ENCODE measurements around the gene CCDC90B. TPM values are rescaled to one million over a fixed set of nuclear protein-coding genes. Genes with fewer than 3 reads are reported as not detected.
"Not testable (repeated sequence)": the region's sequence is repeated elsewhere in the genome, so short reads cannot be mapped to it uniquely, and the experiment has no call there.

CCDC90B gene
- total RNA-seq, 1 experiment from 2014 or later: 49.8 TPM

DNA sequence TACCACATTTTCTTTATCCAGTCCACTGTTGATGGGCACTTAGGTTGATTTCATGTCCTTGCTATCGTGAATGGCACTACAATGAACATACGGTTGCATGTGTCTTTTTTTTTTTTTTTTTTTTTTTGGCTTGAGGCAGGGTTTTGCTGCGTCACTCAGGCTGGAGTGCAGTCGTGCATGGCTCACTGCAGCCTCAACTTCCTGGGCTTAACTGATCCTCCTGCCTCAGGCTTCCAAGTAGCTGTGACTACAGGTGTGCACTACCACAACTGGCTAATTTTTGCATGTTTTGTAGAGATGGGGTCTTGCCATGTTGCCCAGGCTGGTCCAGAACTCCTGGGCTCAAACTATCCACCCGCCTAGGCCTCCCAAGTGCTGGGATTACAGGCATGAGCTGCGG is 1.5 kb upstream of the CCDC90B start:
- DNase-seq (ENCODE audit: low spot score): no peak

DNA sequence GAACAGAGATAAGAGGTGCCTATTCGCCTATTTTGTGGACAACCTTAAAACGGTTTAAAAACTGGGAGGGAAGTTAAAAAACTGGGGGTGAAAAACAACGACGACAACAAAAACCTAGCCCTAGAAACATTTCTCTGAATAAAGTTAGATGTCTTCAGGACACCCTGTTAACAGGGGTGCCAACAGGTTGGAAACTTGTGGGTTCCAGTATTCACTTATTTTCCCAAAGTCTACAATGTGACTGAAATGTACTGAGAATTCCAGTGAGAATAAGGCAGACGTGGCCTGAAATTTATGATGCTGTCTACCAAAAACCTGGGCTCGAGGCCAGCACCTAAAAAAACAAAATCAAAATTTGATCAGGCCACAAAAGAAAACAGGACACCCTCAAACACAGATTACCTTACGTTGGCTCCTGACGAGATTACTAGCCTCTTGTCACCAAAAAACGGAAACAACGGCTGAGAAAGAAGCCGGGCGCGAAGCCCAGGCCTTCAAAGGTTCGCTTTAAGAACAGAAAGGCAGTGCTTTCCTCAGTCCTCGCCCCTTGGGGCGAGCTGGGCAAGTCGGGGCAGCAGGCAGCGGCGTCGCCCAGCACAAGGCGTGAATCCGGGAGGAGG is 906 bp downstream of the CCDC90B start:
- DNase-seq (ENCODE audit: low spot score): no peak

DNA sequence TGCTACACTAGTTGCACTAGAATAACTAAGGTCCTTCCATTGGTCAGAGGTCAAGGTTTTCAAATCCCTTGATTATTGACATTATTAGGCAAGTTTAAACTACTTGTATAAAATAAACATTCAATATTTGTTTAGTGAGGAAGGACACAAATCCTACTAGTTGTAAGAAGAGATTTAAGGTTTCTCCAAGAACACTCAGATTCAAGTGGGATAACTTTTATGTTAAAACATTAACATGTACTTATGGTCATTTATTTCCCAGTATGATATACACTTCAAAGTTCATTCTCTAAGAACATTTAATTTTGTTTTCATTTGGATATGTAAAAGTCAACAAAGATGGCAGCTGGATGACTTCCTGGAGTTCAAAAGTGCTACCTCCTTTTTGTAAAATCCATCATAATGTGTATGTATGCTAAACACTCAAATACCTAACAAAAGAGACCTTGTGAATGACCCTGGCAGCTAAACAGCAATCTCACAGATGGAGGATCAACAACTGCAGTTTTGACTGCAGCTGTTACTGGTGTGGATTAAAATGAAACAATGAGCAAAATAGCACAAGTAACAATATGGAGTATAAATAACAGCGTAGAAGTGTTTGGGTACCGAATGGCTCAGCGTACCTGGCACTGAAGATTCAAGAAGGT is 1.5 kb downstream of the CCDC90B start:
- DNase-seq (ENCODE audit: low spot score): no peak

DNA sequence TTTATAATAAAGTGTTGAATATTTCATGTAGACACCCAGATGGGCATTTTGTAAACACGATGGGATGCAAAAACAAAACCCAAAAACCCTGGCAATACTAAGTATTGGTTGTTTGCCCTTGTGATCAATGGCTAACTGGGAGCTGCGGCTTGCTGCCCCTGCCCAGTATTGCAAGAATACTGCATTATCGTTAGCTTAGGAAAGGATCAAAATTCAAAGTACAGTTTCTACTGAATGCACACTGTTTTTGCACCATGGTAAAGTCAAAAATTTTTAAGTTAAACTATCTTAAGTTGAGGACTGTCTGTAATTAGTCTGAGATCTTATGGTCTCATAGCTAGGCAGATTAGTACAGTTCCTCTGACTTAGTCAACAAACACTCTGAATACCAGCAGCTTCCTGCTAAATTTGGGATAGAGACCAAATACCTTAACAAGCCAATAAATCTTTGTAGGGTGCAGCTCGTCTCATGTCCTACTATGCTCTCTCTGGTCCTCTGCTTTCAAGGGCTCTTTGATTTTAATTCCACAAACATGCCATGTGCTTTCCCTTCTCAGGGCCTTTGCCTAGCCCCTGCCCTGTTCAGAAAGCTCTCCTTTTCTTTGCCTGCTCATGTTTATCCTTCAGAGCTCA is 4.0 kb downstream of the CCDC90B start:
- no peak for DNase-seq (ENCODE audit: low spot score)

DNA sequence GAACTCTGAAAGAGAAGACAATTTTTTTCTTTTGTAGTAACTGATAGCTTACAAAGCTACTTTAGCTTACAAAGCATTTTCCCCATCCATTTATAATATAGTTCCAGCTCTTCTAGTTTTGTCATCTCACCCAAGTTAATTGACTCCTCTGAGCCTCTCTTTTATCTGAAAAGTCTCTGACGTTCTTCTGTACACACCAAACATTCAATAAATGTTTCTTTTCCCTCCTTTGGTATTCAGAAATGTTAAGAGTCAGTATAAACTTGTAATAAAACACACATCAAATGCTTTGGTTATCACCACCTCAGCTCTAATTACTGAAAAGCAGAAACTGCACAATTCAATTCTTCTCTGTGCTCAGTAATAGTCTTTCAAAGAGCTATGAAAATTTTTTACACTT is 5.9 kb downstream of the CCDC90B start:
- DNase-seq (ENCODE audit: low spot score): no peak

DNA sequence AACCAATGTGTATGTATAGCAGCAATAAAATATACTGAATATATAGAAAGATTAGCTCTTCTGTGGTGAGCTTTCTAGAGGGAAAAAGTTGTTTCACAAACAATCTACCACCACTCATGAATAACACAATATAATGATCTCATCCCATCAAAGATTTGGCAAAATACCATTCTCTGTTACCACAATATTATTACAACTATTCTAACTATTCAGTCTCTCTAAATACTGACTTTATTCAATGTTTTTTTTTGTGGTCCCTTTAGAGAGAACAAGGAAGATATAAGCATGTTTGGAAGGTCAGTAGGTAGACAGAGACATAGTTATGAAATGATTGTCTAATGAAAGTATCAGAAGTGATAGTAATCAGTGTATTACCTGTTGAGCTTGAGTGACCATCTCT is 7.8 kb downstream of the CCDC90B start:
- no peak for DNase-seq (ENCODE audit: low spot score)

DNA sequence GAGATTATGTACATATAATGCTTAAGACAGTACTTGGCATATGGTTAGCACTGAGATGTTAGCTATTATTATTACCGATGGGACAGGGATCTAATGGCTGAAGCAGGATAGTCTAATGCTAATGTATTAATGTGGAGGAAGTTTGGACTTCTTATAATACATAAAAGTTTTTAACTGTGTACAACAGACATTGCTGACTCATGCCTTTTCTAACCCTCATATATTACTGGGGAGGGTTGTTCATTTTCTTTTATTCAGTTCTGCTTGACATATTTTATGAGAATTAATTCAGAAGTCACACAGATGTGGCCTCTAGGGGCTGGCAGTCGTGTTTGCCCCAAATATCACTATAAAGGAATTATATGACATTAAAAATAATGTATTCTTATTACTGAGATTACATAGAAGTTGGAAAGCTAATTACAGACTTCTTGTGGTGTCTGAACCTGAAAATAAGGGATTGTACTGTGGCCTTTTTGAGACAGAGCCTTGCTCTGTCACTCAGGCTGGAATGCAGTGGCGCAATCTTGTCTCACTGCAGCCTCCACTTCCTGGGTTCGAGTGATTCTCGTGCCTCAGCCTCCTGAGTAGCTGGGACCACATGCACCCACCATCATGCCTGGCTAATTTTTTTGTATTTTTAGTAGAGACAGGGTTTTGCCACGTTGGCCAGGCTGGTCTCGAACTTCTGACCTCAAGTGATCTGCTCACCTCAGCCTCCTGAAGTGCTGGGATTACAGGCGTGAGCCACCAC is 10.1 kb downstream of the CCDC90B start:
- DNase-seq (ENCODE audit: low spot score): no peak

DNA sequence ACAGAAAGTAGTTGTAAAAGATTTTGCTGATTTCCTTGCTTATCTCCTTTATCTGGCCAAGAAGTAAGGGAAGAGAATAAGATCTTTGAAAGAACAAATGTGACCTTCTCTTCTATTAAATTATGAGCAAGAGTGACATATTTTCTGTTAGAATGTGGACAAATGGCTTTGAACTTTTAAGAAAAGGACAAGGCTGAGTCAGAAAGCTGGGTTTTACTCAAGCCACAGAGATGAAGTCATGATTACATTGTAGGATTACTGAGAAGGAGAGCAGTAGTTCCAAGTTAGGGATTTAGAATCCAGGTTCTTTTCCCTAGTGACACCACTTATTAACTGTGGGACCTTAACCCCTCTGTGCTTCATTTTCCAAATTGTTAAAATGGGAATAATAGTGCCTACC is 13.5 kb downstream of the CCDC90B start:
- DNase-seq (ENCODE audit: low spot score): peak; percentile 13

DNA sequence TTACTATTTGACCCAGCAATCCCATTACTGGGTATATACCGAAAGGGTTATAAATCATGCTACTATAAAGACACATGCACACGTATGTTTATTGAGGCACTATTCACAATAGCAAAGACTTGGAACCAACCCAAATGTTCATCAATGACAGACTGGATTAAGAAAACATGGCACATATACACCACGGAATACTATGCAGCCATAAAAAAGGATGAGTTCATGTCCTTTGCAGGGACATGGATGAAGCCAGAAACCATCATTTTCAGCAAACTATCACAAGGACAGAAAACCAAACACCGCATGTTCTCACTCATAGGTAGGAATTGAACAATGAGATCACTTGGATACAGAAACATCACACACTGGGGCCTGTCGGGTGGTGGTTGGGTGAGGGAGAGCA is 14.4 kb downstream of the CCDC90B start:
- not testable (repeated sequence) for DNase-seq (ENCODE audit: low spot score)

DNA sequence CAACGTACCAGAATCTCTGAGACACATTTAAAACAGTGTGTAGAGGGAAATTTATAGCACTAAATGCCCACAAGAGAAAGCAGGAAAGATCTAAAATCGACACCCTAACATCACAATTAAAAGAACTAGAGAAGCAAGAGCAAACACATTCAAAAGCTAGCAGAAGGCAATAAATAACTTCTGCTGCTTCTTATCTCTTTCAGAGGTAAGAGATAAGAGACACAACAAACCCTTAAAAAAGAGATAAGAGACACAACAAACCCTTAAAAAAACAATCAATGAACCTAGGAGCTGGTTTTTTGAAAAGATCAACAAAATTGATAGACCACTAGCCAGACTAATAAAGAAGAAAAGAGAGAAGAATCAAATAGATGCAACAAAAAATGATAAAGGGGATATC is 17.1 kb downstream of the CCDC90B start:
- not testable (repeated sequence) for DNase-seq (ENCODE audit: low spot score)

DNA sequence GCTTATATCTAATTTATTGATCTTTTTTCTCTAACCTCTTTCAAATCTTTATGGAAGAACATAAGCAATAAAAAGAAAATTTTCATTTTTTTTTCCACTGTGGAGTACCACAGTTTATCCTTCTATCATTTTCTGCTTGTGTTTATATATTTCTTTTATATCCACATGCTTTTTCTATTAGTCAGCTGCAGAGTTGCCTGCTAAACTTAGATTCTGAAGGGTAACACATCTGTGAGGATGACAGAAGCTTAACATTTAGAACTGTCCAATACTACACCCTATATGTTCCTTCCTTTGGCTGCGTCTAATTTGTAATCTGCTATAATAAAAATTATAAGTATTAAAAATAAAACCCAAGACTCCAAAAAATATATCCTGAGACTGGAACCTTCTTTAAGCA is 20.8 kb downstream of the CCDC90B start:
- DNase-seq (ENCODE audit: low spot score): no peak

DNA sequence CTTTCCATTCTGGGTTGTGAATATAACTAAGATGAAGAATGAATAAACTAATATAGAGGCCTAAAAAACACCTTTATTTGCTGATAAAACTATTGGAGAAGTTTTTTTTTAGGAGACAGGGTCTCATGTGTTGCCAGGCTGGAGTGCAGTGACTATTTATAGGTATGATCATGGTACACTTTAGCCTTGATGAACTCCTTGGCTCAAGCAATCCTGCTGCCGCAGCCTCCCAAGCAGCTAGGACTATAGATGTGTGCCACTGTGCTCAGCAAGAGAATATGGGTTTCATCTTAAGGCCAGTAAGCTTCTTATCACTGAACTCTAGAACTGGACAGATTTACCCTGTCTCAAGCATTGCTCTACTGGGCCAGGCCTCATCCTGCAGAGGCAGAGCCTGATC is 26.6 kb downstream of the CCDC90B start:
- DNase-seq (ENCODE audit: low spot score): no peak

DNA sequence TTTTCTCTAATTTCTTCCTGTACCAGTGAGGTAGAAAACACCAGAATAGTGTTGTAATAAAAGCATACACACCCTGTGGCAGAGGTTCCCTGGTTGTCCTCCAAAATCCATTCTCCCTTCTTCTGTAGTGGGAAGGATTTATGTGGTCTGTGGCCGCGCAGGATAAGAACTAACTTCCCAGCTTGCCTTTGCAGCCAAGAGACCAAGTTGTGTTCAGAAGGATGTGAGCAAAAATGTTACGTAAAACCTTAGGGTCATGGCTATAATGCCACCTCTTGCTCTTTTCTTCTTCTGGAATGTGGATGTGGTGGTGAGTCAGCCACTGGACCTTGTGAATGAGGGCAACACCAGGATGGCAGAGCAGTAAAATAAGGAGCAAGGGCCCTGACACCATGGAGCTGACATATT is 28.4 kb downstream of the CCDC90B start:
- peak; percentile 84 for DNase-seq (ENCODE audit: low spot score)

DNA sequence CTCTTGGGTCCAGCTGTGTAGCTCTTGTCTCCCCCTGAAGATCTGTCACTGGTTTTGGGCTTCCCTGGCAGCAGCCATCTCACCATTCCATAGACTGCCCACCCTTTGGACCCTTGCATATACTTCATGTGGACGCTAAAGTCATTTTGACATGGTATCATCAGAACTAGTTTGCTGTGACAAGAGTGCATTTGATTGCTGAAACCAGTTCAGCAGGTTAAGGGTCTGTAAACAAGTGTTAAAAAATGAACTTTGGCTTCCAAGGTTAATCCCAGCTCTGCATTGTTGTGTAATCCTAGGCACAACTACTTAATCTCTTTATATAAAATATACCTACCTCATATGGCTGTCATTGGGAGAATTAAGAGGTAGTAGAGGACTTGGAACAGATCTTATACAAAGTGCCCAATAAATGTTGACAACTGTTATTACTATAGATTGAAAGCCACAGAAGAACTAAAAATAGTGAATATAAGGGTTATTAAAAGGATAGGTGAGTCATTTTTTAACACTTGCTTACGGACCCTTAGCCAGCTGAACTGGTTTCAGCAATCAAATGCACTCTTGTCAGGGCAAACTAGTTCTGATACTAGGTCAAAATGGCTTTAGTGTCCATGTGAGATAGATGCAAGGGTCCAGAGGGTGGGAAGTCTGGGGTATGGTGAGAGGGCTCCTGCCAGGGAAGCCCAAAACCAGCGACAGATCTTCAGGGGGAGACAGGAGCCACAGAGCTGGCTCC is 29.4 kb downstream of the CCDC90B start:
- DNase-seq (ENCODE audit: low spot score): no peak

DNA sequence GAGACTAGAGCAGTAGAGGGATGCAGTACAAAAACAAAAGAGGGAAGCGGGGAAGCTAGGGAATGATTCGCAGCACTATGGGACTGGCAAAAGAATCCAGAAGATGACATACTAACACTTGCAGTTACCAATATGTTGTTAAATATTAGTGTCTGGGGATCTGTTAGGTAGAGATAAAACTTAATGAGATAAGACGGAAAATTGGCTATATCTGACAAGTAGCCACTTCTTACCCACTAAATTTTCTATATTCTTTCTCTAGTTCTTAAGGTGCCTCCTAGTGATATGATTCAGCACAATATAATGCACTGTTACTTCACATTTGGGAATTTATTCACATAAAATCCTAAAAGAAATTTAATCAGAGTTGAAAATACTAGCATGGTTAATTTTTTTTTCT is 30.8 kb downstream of the CCDC90B start:
- DNase-seq (ENCODE audit: low spot score): no peak

DNA sequence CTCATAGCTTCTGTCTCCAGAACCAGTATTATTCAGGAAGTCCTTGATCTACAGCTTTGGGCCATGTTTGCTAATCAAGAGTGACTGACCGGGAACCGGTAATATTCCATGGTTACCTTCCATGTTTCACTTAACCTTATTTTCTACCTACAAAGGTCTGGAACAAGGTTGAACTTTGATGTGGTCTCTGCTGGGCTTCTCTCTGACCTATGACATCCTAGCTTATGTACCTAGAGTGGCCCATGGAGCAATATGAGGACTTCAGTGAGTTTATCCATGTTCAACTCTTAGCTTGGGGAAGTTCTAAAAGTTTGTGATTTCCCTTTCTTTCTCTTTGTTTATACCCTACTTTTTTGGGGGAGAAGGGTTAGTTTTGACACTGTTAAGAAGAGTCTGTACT is 33.2 kb downstream of the CCDC90B start:
- no peak for DNase-seq (ENCODE audit: low spot score)

DNA sequence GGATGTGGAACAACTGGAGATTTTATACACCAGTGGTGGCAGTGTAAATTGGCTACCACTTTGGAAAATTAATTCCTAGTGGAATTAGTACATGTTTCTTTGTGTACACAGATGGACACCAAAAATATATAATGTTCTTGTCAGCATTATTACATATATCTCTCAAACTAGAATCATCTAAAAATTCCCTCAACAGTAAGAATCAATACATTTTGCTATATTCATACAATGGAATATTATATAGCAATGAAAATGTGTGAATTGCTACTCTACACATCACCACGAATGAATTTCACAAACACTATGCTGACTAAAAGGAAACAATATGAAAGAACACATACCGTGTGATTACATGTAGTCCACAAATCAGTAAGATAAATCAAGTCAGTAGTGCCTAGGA is 33.9 kb downstream of the CCDC90B start:
- no peak for DNase-seq (ENCODE audit: low spot score)

DNA sequence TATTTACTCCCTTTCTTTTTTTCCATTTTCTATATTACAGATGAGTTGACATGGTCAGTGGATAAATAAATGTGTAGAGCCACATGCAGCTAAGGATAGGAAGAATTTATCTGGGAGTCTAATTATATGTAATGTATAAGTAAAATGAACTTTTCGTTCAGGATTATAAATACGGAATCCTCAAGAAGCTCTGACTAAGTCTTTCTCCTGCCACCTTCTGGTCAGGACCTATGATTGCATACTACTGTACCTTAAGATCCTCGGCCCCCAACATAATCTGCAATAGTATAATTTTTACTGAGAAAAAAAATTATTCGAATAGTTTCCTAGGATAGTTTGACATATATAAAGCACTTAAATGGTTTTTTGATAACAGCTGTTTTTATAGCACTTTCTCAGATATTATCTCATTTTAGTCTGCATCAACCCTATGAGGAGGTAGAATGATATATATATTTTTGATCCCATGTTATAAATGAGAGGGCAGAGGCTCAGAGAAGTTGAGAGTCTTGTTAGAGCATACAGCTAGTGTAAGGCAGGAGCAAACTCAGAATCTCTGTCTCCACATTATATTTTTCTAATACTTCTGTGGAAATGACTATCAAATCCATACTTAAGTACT is 36.1 kb downstream of the CCDC90B start:
- DNase-seq (ENCODE audit: low spot score): peak; percentile 43

DNA sequence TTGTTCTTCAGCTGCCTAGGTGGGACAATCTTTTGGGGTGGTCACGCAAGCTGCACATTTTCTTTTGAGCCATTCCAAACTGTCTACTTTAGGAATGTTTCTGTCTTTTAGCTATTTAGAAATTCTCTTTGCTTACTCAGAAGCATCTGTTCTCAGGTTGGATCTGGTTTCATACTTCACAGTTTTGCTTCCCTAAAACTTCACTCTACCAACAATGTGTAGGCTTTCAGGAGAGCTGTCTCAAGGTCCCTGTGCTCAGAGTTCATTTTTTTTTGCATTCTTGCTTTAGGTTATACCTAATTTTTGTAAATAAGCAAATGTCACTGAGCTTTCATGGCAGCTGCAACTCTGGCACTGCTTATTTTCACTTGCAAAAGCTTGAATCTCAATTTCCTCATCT is 36.7 kb downstream of the CCDC90B start:
- no peak for DNase-seq (ENCODE audit: low spot score)

DNA sequence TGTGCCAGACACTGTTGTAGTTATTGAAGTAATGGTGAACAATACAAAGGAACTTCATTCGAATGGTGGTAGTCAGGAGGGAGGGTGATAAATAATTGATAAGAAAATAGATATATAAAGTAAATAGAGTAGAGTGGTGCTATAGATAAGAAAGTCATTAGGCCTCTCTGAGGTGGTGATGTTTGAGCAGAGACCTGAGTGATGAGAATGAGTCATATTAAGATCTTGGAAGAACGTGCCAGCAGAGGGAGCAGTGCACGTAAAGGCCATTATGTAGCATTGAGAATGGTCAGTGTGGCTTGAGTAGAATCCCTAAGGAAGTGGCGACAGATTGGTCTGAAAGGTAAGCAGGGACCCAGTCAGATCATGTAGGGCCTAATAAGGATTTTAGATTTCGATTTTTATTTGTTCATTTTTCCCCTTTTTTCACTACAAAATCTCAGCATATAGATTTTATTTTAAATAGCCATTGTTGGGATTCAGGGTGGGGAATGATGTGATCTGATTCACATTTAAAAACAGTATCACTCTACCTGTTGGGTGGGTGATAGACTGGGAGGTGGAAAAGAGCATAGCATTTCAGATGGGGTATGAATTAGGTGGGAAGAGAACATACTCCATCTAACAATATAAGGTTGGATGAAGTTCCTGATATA is 44.7 kb downstream of the CCDC90B start:
- peak; percentile 72 for DNase-seq (ENCODE audit: low spot score)

DNA sequence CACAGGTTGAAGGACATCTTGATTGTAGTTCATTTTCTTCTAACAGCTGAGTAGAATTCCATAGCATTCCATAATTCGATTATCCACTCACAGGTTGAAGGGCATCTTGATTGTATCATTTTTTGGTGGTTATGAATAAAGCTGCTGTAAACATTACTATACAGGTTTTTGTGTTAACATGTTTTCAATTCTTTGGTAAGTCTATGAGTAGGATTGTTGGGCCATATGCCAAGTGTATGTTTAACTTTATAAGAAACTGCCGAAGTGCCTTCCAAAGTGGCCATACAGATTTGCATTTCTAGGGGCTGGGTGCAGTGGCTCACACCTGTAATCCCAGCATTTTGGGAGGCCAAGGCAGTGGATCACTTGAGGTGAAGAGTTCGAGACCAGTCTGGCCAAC is 48.1 kb downstream of the CCDC90B start:
- DNase-seq (ENCODE audit: low spot score): no peak

Data from H4 (cell line).